Measurements from ENCODE around the gene FAM149A.

GRCh38 chr4:186104114-186104889 lies at the start of gene FAM149A:
- TF ChIP-seq CTCF (IDR thresholded peaks at IDR 0.05) (no peak), POLR2A (IDR thresholded peaks at IDR 0.05) (no peak)

Data from breast epithelium (tissue), 3 donors.